ENCODE data around the gene CYP3A5. TPM values are rescaled to one million over a fixed set of nuclear protein-coding genes. Genes with fewer than 3 reads are reported as not detected.
"Not testable (repeated sequence)": the region's sequence is repeated elsewhere in the genome, so short reads cannot be mapped to it uniquely, and the experiment has no call there.

Gene CYP3A5
- total RNA-seq, 1 experiment from 2014 or later, result 0.36 TPM

DNA sequence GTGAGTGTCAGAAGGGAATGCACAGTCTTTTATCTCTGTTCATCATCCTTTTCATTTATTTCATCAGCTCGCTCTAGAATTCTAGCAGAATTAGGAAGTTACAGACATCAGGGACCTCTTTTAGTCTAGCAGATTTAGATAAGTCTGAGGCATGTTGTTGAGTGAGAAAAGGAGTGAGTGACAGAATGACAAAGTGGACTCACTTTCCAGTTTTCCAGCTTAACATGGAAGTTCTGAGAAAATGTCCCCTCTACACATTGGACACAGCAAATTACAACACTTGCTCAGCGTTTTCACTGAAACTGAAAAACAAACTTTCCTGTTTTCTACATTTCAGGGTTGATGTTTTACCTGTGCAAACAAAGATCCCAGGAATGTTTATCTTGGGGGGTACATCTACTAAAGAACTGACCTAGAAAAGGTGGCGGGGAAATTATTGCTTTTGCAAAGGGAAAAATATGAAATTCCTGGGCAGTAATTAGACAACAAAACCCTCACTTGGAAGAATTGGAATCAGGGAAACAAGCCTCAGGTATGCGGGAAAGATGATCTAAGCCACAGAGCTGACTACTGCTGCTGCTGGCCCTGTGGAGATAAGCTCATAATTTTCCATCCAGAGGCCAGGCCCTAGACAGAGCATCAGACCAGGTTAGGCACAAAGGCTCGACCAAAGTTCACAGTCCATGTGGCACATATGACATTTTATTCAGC, 14.6 kb upstream of the CYP3A5 start:
- Histone ChIP-seq H3K27ac (no peak overlapping the region), H3K9me3 (replicated peaks) (0 out of 2 replicates have a peak, but pooled peaks cover 4% of the 10 kb centered on the region), H3K27me3 (no peaks in the 10 kb centered on the region; the same call in 1 of the 2 replicates), H3K4me3 (no peak overlapping the region), H3K36me3 (no peaks in the 10 kb centered on the region), H3K4me1 (no peaks in the 10 kb centered on the region)
- no peak for DNase-seq

DNA sequence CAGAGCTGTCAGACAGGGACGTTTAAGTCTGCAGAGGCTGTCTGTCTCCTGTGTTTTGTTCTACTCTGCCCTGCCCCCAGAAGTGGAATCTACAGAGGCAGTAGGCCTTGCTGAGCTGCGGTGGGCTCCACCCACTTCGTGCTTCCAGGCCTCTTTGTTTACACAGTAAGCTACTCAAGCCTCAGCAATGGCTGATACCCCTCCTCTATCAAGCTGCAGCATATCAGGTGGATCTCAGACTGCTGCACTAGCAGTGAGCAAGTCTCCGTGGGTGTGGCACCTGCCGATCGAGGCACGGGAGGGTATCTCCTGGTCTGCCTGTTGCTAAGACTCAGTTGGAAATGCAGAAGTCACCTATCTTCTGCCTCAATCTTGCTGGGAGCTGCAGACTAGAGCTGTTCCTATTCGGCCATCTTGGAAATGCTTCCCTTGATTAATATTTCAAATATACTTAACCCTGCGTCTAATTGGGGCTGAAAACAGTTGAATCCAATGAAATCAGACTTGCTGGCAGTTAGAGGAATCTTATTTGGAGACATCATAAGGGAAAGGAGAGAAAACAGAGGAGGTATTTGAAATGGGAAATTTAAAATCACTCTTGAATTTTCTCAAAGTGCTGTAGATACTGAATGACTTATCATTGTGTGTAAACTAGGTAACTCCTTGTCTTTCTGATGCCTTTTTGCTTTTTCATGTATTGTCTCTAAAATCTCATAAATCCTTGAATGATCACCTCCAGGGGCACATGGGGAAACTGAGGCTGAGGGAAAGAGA, 13.8 kb upstream of the CYP3A5 start:
- no peak for DNase-seq
- Histone ChIP-seq H3K9me3 (replicated peaks) (0 out of 2 replicates have a peak, but pooled peaks cover 4% of the 10 kb centered on the region), H3K4me1 (no peaks in the 10 kb centered on the region)

DNA sequence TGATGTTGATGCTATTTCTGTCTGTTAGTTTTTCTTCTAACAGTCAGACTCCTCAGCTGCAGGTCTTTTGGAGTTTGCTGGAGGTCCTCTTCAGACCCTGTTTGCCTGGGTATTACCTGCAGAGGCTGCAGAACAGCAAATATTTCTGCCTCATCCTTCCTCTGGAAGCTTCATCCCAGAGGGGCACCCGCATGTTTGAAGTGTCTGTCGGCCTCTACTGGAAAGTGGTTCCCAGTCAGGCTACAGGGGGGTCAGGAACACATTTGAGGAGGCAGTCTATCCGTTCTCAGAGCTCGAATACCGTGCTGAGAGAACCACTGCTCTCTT, 13.3 kb upstream of the CYP3A5 start:
- no peak for DNase-seq
- H3K4me3 ChIP-seq, result no peak overlapping the region
- no peaks in the 10 kb centered on the region for H3K4me1 ChIP-seq
- no peaks in the 10 kb centered on the region; the same call in 1 of the 2 replicates for H3K27me3 ChIP-seq
- H3K9me3 ChIP-seq (replicated peaks), result 0 out of 2 replicates have a peak, but pooled peaks cover 4% of the 10 kb centered on the region
- H3K27ac ChIP-seq, result no peak overlapping the region
- no peaks in the 10 kb centered on the region for H3K36me3 ChIP-seq

More for the DNA sequence above, 13.8 kb upstream of the CYP3A5 start:
- H3K27me3 ChIP-seq, result no peaks in the 10 kb centered on the region; the same call in 1 of the 2 replicates
- no peak overlapping the region for H3K4me3 ChIP-seq
- H3K27ac ChIP-seq, result no peak overlapping the region
- no peaks in the 10 kb centered on the region for H3K36me3 ChIP-seq

DNA sequence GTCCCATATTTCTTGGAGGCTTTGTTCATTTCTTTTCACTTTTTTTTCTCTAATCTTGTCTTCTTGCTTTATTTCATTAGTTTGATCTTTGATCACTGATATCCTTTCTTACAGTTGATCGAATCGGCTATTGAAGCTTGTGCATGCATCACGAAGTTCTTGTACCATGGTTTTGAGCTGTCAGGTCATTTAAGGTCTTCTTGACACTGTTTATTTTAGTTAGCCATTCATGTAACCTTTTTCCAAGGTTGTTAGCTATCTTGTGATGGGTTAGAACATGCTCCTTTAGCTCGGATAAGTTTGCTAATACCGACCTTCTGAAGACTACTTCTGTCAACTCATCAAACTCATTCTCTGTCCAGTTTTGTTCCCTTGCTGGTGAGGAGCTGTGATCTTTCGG, 12.8 kb upstream of the CYP3A5 start:
- not testable (repeated sequence) for H3K4me1 ChIP-seq; H3K4me3 ChIP-seq; DNase-seq; H3K27me3 ChIP-seq; H3K9me3 ChIP-seq (replicated peaks); H3K36me3 ChIP-seq; H3K27ac ChIP-seq

DNA sequence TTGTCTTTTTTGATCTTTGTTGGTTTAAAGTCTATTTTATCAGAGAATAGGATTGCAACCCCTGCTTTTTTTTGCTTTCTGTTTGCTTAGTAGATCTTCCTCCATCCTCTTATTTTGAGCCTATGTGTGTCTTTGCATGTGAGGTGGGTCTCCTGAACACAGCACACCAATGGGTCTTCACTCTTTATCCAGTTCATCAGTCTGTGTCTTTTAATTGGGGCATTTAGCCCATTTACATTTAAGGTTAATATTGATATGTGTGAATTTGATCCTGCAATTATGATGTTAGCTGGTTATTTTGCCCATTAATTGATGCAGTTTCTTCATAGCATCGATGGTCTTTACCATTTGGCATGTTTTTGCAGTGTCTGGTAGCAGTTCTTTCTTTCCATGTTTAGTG, 11.9 kb upstream of the CYP3A5 start:
- not testable (repeated sequence) for H3K4me3 ChIP-seq; H3K27me3 ChIP-seq; H3K4me1 ChIP-seq; H3K9me3 ChIP-seq (replicated peaks); H3K36me3 ChIP-seq; DNase-seq; H3K27ac ChIP-seq

DNA sequence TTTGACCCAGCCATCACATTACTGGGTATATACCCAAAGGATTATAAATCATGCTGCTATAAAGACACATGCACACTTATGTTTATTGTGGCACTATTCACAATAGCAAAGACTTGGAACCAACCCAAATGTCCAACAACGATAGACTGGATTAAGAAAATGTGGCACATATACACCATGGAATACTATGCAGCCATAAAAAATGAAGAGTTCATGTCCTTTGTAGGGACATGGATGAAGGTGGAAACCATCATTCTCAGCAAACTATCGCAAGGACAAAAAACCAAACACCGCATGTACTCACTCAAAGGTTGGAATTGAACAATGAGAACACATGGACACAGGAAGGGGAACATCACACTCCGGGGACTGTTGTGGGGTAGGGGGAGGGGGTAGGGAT, 11.1 kb upstream of the CYP3A5 start:
- not testable (repeated sequence) for H3K27me3 ChIP-seq; H3K4me3 ChIP-seq; H3K36me3 ChIP-seq; H3K9me3 ChIP-seq (replicated peaks); DNase-seq; H3K27ac ChIP-seq; H3K4me1 ChIP-seq

DNA sequence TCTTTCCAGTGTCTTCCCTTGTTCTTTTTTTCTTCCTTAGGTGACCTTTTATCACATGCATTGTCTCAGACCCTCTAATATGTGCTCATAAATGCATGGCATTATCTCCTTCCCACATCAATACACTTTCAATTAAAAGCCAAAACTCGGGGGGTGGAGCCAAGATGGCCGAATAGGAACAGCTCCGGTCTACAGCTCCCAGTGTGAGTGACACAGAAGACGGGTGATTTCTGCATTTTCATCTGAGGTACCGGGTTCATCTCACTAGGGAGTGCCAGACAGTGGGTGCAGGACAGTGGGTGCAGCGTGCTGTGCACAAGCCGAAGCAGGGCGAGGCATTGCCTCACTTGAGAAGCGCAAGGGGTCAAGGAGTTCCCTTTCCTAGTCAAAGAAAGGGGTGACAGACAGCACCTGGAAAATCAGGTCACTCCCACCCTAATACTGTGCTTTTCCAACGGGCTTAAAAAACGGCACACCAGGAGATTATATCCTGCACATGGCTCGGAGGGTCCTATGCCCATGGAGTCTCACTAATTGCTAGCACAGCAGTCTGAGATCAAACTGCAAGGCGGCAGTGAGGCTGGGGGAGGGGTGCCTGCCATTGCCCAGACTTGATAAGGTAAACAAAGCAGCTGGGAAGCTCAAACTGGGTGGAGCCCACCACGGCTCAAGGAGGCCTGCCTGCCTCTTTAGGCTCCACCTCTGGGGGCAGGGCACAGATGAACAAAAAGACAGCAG, 6.2 kb upstream of the CYP3A5 start:
- DNase-seq; H3K36me3 ChIP-seq; H3K27me3 ChIP-seq; H3K4me3 ChIP-seq; H3K9me3 ChIP-seq (replicated peaks); H3K27ac ChIP-seq; H3K4me1 ChIP-seq: not testable (repeated sequence)

DNA sequence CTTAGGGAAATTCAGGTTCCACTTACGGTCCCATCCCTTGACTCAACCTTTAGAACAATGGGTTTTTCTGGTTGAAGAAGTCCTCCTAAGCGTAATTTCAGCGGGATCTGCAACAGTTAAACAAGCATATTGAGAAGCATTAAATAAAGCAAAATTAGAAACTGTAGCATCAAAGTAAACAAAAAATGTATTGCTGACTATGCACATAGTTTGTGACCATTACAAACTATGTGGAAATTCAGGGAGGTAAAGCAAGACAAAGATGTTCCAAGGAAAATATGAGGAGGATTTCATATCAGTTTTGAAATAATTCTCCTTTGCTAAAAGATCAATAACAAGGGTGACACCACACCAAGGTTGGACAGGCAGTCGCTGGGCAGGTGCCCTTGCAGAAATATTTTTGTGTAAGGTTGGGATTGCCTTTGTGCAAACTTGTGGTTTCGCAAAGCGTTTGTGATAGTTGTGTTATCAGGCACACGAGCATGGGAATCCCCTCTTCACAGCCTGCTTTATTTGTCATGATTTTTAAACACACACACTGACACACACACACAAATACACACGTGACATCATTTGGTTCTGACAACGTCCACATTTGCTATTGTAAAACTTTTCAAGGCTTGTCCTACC, 5.4 kb upstream of the CYP3A5 start:
- no peaks in the 10 kb centered on the region for H3K4me1 ChIP-seq
- no peaks in the 10 kb centered on the region for H3K9me3 ChIP-seq (replicated peaks)
- no peaks in the 10 kb centered on the region for H3K36me3 ChIP-seq
- no peak for DNase-seq
- no peaks in the 10 kb centered on the region for H3K27me3 ChIP-seq
- H3K4me3 ChIP-seq, result no peak overlapping the region
- no peak overlapping the region for H3K27ac ChIP-seq

DNA sequence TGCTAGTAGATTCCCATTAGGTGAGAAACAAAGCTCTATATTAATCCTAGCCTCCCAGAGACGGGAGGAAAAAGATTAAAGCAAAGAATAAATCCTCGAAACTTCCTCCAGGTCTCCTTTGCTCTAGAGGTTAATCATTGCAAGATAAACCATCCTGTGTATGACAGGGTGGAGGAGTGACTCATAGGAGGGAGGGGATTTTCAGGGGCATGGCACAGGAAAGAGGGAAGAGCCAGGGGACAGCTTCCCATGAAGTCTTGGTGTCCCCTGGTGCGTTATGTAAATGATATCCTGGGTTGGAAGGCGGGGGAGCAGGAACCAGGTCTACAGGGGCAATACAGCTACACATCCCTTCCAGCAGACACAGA, 780 bp downstream of the CYP3A5 start:
- H3K27ac ChIP-seq, result no peak overlapping the region
- DNase-seq, result peak; percentile 16 to 22
- H3K4me1 ChIP-seq, result no peaks in the 10 kb centered on the region
- H3K4me3 ChIP-seq, result 0 out of 2 replicates have a peak overlapping the region, but pooled peaks have one; percentile 3
- no peaks in the 10 kb centered on the region for H3K27me3 ChIP-seq
- H3K9me3 ChIP-seq (replicated peaks), result no peaks in the 10 kb centered on the region
- H3K36me3 ChIP-seq, result no peaks in the 10 kb centered on the region

DNA sequence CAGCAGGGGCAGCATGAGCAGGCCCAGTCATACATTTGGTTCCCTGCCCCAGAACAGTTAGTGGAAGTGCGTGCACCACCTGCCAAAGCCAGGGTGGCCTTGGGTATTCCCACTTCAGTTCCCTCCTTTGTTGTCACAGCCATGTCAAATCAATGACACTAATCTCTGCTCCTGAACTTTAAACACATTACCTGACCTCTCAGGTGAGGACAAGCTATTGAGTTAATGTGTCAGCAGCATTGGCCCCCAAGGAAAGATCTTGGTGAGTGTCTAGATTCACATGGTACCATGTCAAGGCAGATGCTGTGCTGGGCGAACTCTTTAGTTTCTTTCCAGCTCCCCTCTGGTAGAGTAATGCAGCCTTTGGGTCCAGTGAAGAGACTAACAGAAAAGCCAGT, 2.1 kb downstream of the CYP3A5 start:
- Histone ChIP-seq H3K27ac (no peak overlapping the region), H3K4me1 (no peaks in the 10 kb centered on the region), H3K27me3 (no peaks in the 10 kb centered on the region), H3K36me3 (no peaks in the 10 kb centered on the region), H3K4me3 (no peak overlapping the region), H3K9me3 (replicated peaks) (no peaks in the 10 kb centered on the region)
- no peak for DNase-seq

DNA sequence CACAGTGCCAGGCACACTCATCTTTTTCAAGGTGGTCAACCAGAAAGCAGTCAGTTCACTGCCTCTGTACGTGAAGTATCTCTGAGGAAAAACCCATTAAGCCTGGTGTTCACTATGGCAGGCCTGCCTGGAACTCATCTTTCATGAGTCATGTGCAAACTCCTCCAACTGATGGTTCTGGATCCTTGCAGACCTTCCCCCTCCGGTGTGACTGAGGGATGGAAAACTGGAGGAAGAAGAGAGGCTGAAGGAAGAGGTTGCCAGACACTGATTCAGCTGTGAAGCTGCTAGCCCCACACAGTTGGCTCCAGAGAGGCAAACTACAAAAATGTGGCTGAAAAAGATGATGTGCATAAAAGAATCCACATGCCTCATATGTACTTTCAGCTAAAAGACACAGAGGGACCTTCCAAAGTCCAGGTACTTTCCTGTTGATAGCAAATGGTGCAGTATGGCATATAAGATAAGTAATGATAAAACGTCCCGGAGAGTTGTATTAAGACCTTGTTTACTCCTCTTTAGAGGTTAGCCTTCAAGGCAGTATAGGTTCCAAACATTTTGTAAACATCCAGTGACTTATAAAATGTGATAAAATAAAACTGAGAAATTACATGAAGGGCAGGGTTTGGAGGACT, 2.7 kb downstream of the CYP3A5 start:
- H3K4me1 ChIP-seq, result no peaks in the 10 kb centered on the region
- H3K4me3 ChIP-seq, result no peak overlapping the region
- no peak for DNase-seq
- H3K27me3 ChIP-seq, result no peaks in the 10 kb centered on the region
- no peaks in the 10 kb centered on the region for H3K9me3 ChIP-seq (replicated peaks)
- H3K27ac ChIP-seq, result no peak overlapping the region
- no peaks in the 10 kb centered on the region for H3K36me3 ChIP-seq

DNA sequence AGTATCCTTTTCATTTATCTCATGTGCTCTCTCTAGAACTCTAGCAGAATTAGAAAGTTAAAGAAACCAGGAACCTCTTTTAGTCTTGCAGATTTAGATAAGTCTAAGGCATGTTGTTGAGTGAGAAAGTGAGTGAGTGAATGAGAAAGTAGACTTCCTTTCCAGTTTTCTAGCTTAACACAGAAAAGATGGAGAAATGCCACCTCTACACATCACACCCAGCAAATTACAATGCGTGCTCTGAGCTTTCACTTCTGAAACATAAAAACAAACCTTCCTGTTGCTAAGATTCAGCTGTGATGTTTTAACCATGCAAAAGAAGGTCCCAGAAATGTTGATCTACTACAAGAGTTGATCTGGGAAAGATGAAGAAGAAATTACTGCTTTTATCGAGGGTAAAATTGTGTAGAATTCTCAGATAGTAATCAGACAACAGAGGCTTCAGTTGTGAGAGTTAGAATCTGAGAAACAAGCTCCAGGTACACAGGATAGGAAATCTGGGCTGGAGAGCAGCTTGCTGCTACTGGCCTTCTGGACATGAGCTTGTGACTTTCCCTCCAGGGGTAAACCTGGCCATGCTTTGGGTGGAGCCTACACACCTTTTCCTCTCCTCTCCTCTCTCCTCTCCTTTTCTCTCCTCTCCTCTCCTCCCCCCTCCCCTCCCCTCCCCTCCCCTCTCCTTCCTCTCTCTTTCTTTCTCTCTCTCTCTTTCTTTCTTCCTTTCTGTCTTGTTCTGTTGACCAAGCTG, 4.6 kb downstream of the CYP3A5 start:
- Histone ChIP-seq H3K9me3 (replicated peaks) (no peaks in the 10 kb centered on the region), H3K27me3 (no peaks in the 10 kb centered on the region), H3K4me1 (no peaks in the 10 kb centered on the region), H3K4me3 (no peak overlapping the region), H3K36me3 (no peaks in the 10 kb centered on the region), H3K27ac (no peak overlapping the region)
- DNase-seq, result no peak

DNA sequence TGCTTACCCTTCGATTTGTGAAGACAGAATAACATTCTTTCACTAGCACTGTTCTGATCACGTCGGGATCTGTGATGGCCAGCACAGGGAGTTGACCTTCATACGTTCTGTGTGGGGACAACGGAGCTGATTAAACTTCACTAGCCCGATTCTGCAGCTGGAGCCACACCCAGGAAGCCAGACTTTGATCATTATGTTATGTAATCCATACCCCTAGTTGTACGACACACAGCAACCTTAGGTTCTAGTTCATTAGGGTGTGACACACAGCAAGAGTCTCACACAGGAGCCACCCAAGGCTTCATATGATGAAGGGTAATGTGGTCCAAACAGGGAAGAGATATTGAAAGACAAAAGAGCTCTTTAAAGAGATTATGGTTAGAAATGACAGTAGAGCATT, 7.2 kb downstream of the CYP3A5 start:
- Histone ChIP-seq H3K27me3 (no peaks in the 10 kb centered on the region), H3K27ac (no peak overlapping the region), H3K9me3 (replicated peaks) (no peaks in the 10 kb centered on the region), H3K4me1 (no peaks in the 10 kb centered on the region), H3K36me3 (no peaks in the 10 kb centered on the region), H3K4me3 (no peak overlapping the region)
- no peak for DNase-seq

DNA sequence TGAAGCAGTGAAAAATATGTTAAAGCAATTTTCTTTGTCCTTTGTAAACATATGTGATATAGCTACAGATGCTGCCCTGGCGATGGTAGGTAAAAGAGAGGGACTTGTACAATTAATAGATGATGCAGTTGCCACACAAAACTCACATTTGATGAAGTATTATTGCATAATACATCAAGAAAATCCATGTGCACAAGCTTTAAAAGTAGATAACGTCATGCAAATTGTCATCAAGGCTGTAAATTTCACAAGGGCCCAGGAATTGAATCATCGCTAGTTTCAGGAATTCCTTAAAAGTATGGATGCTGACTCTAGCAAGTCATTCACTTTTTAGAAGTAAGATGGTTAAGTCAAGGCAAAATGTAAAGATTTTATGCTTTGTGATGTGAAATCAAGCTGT, 10.0 kb downstream of the CYP3A5 start:
- H3K4me3 ChIP-seq, result no peak overlapping the region
- no peaks in the 10 kb centered on the region for H3K4me1 ChIP-seq
- H3K27me3 ChIP-seq, result no peaks in the 10 kb centered on the region
- no peaks in the 10 kb centered on the region for H3K9me3 ChIP-seq (replicated peaks)
- H3K36me3 ChIP-seq, result no peaks in the 10 kb centered on the region
- no peak for DNase-seq
- H3K27ac ChIP-seq, result no peak overlapping the region
